IMR-90 (cell line): Measurements from ENCODE around the gene PSMD1. TPM values are rescaled to one million over a fixed set of nuclear protein-coding genes. Genes with fewer than 3 reads are reported as not detected.

ENCODE experiments used
- ATAC-seq: fragments of 200-7000 bp; cut with Tn5 transposase; 2 replicates; pipeline ENCODE4 v1.9.1; 2020; ENCODE audit warnings: low read depth, mild to moderate bottlenecking, moderate library complexity
- BruUV-seq: library from RNA; stranded (reverse); fragments of 400-500 nt; replicated peaks from 2 replicates; lab custom pipeline; 2021; lab: Mats Ljungman, UMichigan
- CTCF ChIA-PET: fragments of 300-600 bp; formaldehyde crosslinking; extraction: SDS; loops from one replicate; lab custom pipeline; 2021; ENCODE audit warnings: antibody characterized with exemption; lab: Yijun Ruan, JAX
- POLR2A ChIA-PET: fragments of 300-600 bp; sonication (Branson Sonifier 250); formaldehyde crosslinking; loops from one replicate; lab custom pipeline; 2022; ENCODE audit warnings: antibody characterized with exemption; ENCODE audit not compliant: unreplicated experiment; lab: Charles Lee
- DNase-seq: peaks from one replicate; pipeline ENCODE4 v3.0.0; 2013
- H2AFZ ChIP-seq: replicated peaks from 2 replicates; pipeline ENCODE3; 2013; ENCODE audit warnings: low read length, mild to moderate bottlenecking; ENCODE audit not compliant: poor library complexity
- H2AK5ac ChIP-seq: 2 replicates; pipeline ENCODE4 v1.6.1; 2013; ENCODE audit warnings: low read depth, low read length, inconsistent platforms
- H2AK9ac ChIP-seq: replicated peaks from 2 replicates; pipeline ENCODE3; 2013; ENCODE audit warnings: mild to moderate bottlenecking, low read depth, low read length, moderate library complexity; ENCODE audit not compliant: poor library complexity
- H2BK120ac ChIP-seq: 2 replicates; pipeline ENCODE4 v1.6.1; 2013; ENCODE audit warnings: low read depth, low read length, inconsistent platforms
- H2BK15ac ChIP-seq: 3 replicates; pipeline ENCODE4 v1.6.1; 2013; ENCODE audit warnings: low read depth, low read length, inconsistent platforms
- H2BK20ac ChIP-seq: 2 replicates; pipeline ENCODE4 v1.6.1; 2013; ENCODE audit warnings: low read depth, mild to moderate bottlenecking, inconsistent platforms, low read length, moderate library complexity
- H2BK5ac ChIP-seq: 2 replicates; pipeline ENCODE4 v1.6.1; 2013; ENCODE audit warnings: mild to moderate bottlenecking, low read depth, low read length, inconsistent platforms; ENCODE audit not compliant: poor library complexity, severe bottlenecking
- H3K14ac ChIP-seq: replicated peaks from 2 replicates; pipeline ENCODE4 v1.6.1; 2013; ENCODE audit warnings: low read depth, low read length, inconsistent platforms
- H3K18ac ChIP-seq: 2 replicates; pipeline ENCODE4 v1.6.1; 2013; ENCODE audit warnings: low read depth, low read length, control low read depth
- H3K23ac ChIP-seq: 2 replicates; pipeline ENCODE4 v1.6.1; 2013; ENCODE audit warnings: low read depth, low read length, inconsistent platforms
- H3K27ac ChIP-seq: 2 replicates; pipeline ENCODE4 v1.5.1; 2013; ENCODE audit warnings: mild to moderate bottlenecking, control low read depth, low read length; ENCODE audit not compliant: insufficient read depth
- H3K27me3 ChIP-seq: 2 replicates; pipeline ENCODE4 v1.6.1; 2013; ENCODE audit warnings: low read length; ENCODE audit not compliant: control insufficient read depth, insufficient read depth
- H3K36me3 ChIP-seq: 2 replicates; pipeline ENCODE4 v1.6.1; 2013; ENCODE audit warnings: low read length, mixed read lengths; ENCODE audit not compliant: control insufficient read depth, insufficient read depth
- H3K4ac ChIP-seq: 2 replicates; pipeline ENCODE4 v1.6.1; 2013; ENCODE audit warnings: low read depth, low read length, inconsistent platforms
- H3K4me1 ChIP-seq: 2 replicates; pipeline ENCODE4 v1.6.1; 2013; ENCODE audit warnings: low read length, mixed read lengths; ENCODE audit not compliant: control insufficient read depth, insufficient read depth
- H3K4me2 ChIP-seq: 2 replicates; pipeline ENCODE4 v1.6.1; 2013; ENCODE audit warnings: low read depth, mild to moderate bottlenecking, control low read depth, low read length, moderate library complexity
- H3K4me3 ChIP-seq: 2 replicates; pipeline ENCODE4 v1.5.1; 2013; ENCODE audit warnings: low read depth, mild to moderate bottlenecking, control low read depth, low read length, moderate library complexity; ENCODE audit not compliant: insufficient read depth
- H3K56ac ChIP-seq: 2 replicates; pipeline ENCODE4 v1.6.1; 2013; ENCODE audit warnings: low read length, inconsistent platforms; ENCODE audit not compliant: insufficient read depth; ENCODE audit errors: extremely low read depth
- H3K79me1 ChIP-seq, 2 experiments: 2 replicates each; pipeline ENCODE4 v1.6.1; 2013; ENCODE audit warnings: low read length in 2 of 2, inconsistent platforms in 1 of 2, low read depth in 1 of 2
- H3K9ac ChIP-seq: 2 replicates; pipeline ENCODE4 v1.6.1; 2013; ENCODE audit warnings: low read depth, low read length, control low read depth
- H3K9me1 ChIP-seq: 2 replicates; pipeline ENCODE4 v1.6.1; 2013; ENCODE audit warnings: low read length, inconsistent platforms; ENCODE audit not compliant: insufficient read depth
- H3K9me3 ChIP-seq: 2 replicates; pipeline ENCODE4 v1.6.1; 2013; ENCODE audit warnings: low read length; ENCODE audit not compliant: control insufficient read depth, insufficient read depth
- H4K20me1 ChIP-seq: 2 replicates; pipeline ENCODE4 v1.6.1; 2013; ENCODE audit warnings: low read length, inconsistent platforms; ENCODE audit not compliant: insufficient read depth
- H4K5ac ChIP-seq: 2 replicates; pipeline ENCODE4 v1.6.1; 2013; ENCODE audit warnings: mild to moderate bottlenecking, low read depth, low read length, control low read depth
- H4K8ac ChIP-seq, 2 experiments: 2 replicates each; pipeline ENCODE4 v1.6.1; 2013; ENCODE audit warnings: low read depth in 2 of 2, low read length in 2 of 2, control low read depth in 1 of 2, inconsistent platforms in 1 of 2
- H4K91ac ChIP-seq: 2 replicates; pipeline ENCODE4 v1.6.1; 2013; ENCODE audit warnings: low read depth, low read length, inconsistent platforms; ENCODE audit not compliant: insufficient read depth
- POLR2A ChIP-seq: IDR thresholded peaks from 2 replicates; pipeline ENCODE4 v1.6.1; 2012; ENCODE audit warnings: mild to moderate bottlenecking, low read depth, low read length
- SMC3 ChIP-seq: fragments of 150-350 bp; IDR thresholded peaks from 2 replicates; pipeline ENCODE4 v1.6.1; 2016; ENCODE audit warnings: low read depth, mild to moderate bottlenecking, antibody characterized with exemption, low read length, moderate library complexity
- WGBS, 2 experiments: methylation state at CpG; one replicate each; pipeline versions ENCODE4 v1.1.5 to v1.1.7; 2013; ENCODE audit warnings: missing lambda C conversion rate in 2 of 2; ENCODE audit not compliant: insufficient read length in 1 of 2; ENCODE audit errors: extremely low coverage in 2 of 2; 5-methylcytosine and 5-hydroxymethylcytosine counted together
- dilution Hi-C: fragments of 300-500 bp; cut with HindIII; formaldehyde crosslinking; loops from one replicate; pipeline ENCODE4 v1.14.3; 2018; ENCODE audit warnings: low sequenced_read_pairs; ENCODE audit not compliant: unreplicated experiment
- in situ Hi-C: fragments of 300-500 bp; cut with MboI; formaldehyde crosslinking; loops from 3 replicates; pipeline ENCODE4 v1.14.3; 2019; ENCODE audit warnings: low sequenced_read_pairs, inconsistent platforms, mixed read lengths
- intact Hi-C: fragments of 100-400 bp; cut with micrococcal nuclease; formaldehyde crosslinking; loops from 2 replicates; pipeline ENCODE4 v1.10.0; 2022
- polyA plus RNA-seq, 3 experiments: library from polyadenylated mRNA; depleted of rRNA; stranded (reverse); fragments of >200 nt; gene quantifications; 2 replicates each; pipeline ENCODE4 v1.2.3, GENCODE V29; 2012; ENCODE audit warnings: low replicate concordance in 1 of 3
- total RNA-seq: library from RNA; depleted of rRNA; stranded (reverse); fragments of >200 nt; gene quantifications from 2 replicates; pipeline ENCODE4 v1.2.3, GENCODE V29; 2012

PSMD1 gene
- total and polyA plus RNA-seq, 2 of the 4 experiments (the other 2 are of a cell fraction), result 89.8 to 181 TPM

DNA sequence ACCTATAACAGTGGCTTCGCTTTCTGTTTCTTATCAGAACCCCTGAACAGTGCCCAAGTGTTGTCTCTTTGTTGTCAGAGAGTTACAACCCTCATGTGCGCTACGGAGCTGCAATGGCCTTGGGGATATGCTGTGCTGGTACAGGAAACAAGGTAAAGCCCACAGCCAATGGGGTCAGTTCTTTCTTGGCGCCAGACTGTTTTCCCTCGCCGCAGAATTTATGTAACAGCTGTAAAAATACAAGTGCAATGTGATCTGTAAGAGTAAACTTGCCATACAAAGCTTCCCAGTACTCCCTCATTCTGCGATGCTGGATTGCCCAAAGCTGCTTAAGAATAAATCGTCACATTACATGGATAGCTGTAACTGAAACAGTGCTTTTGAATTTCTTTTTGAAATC is 82.0 kb downstream of the PSMD1 start:
- no peak overlapping the region for H3K56ac ChIP-seq
- peaks cover 16 to 47% of the 10 kb centered on the region in 2 experiments; a peak in 3 of 4 replicates for H3K79me1 ChIP-seq
- WGBS, 2 experiments, result no CpG with 5 or more reads among the region's 8 CpGs
- H2AK5ac ChIP-seq, result peak overlapping the region; percentile 51; the same call in 1 of the 2 replicates
- peaks cover 5% of the 10 kb centered on the region for H3K4me1 ChIP-seq
- dilution Hi-C loops (no loop called here), in situ Hi-C loops (no loop called here), intact Hi-C loops (no loop called here)
- DNase-seq (peak; percentile 77), ATAC-seq (peak; percentile 67)
- no peak overlapping the region for H3K9ac ChIP-seq
- no peak overlapping the region for H3K4me3 ChIP-seq
- 0 out of 2 replicates have a peak overlapping the region, but pooled peaks have one; percentile 22 for H3K14ac ChIP-seq
- H2BK5ac ChIP-seq, result no peak overlapping the region
- H2BK20ac ChIP-seq, result peak overlapping the region; percentile 13; the same call in 1 of the 2 replicates
- H4K8ac ChIP-seq, result peak overlapping the region in 1 of 2 experiments; percentile 38; a peak in 1 of 4 replicates
- H3K9me3 ChIP-seq, result no peaks in the 10 kb centered on the region
- no peaks in the 10 kb centered on the region for H3K27me3 ChIP-seq
- H3K27ac ChIP-seq, result peak overlapping the region; percentile 50; the same call in 1 of the 2 replicates
- H2BK120ac ChIP-seq, result peak overlapping the region; percentile 43; the same call in 1 of the 2 replicates
- no peak overlapping the region for H2AFZ ChIP-seq
- POLR2A ChIA-PET, result no interaction called here
- H3K9me1 ChIP-seq, result no peaks in the 10 kb centered on the region; the same call in 1 of the 2 replicates
- no TSS peak for BruUV-seq
- H2AK9ac ChIP-seq, result no peak overlapping the region
- peak overlapping the region; percentile 48 for H3K4me2 ChIP-seq
- H3K36me3 ChIP-seq, result no peaks in the 10 kb centered on the region; the same call in 1 of the 2 replicates
- H3K18ac ChIP-seq, result peak overlapping the region; percentile 34
- H2BK15ac ChIP-seq, result no peak overlapping the region; the same call in 2 of the 3 replicates
- peak overlapping the region; percentile 33; the same call in 1 of the 2 replicates for H4K5ac ChIP-seq
- H4K20me1 ChIP-seq, result no peaks in the 10 kb centered on the region
- TF ChIP-seq SMC3, result no peak
- TF ChIP-seq POLR2A, result no peak
- H3K23ac ChIP-seq, result no peak overlapping the region
- peak overlapping the region; percentile 5; the same call in 1 of the 2 replicates for H4K91ac ChIP-seq
- H3K4ac ChIP-seq, result peak overlapping the region; percentile 63; the same call in 1 of the 2 replicates
- CTCF ChIA-PET, result interaction anchor here (0.9 to 1.1 kb wide), 2 partner anchors 9 kb away, joined by 3 read pairs; no protein-coding TSS in a partner anchor
